SK-N-SH treated with all-trans-retinoic acid at 6 μM for 48 hours (cell line): ENCODE results near the gene ATP8A2.

Experiments used
- ARNTL ChIP-seq: fragments of 450-650 bp; formaldehyde crosslinking; IDR thresholded peaks from 2 replicates; pipeline ENCODE4 v1.5.0; 2020; ENCODE audit warnings: low read depth, mild to moderate bottlenecking, moderate library complexity, borderline replicate concordance
- OSR1 ChIP-seq: fragments of 250-450 bp; sonication (Bioruptor Pico); IDR thresholded peaks from 2 replicates; pipeline ENCODE4 v1.8.0; 2022; ENCODE audit warnings: moderate library complexity, mild to moderate bottlenecking, inconsistent platforms
- POU6F1 ChIP-seq: fragments of 250-450 bp; sonication (Bioruptor Pico); IDR thresholded peaks from 2 replicates; pipeline ENCODE4 v1.8.0; 2021; ENCODE audit warnings: low read depth, mild to moderate bottlenecking, moderate library complexity, borderline replicate concordance
- SNAI2 ChIP-seq: fragments of 250-450 bp; sonication (Bioruptor Pico); IDR thresholded peaks from 2 replicates; pipeline ENCODE4 v1.5.0; 2020; ENCODE audit warnings: mild to moderate bottlenecking, moderate library complexity
- TCF4 ChIP-seq: fragments of 250-450 bp; sonication (Bioruptor Pico); IDR thresholded peaks from 2 replicates; pipeline ENCODE4 v1.8.0; 2021; ENCODE audit warnings: mild to moderate bottlenecking, moderate library complexity, borderline replicate concordance
- TOX ChIP-seq: fragments of 250-450 bp; sonication (Bioruptor Pico); IDR thresholded peaks from 2 replicates; pipeline ENCODE4 v1.8.0; 2021; ENCODE audit warnings: mild to moderate bottlenecking, moderate library complexity, borderline replicate concordance
- TSHZ2 ChIP-seq: fragments of 250-450 bp; sonication (Bioruptor Pico); IDR thresholded peaks from 2 replicates; pipeline ENCODE4 v1.5.0; 2020; ENCODE audit warnings: mild to moderate bottlenecking, moderate library complexity
- ZC3H10 ChIP-seq: fragments of 250-450 bp; sonication (Bioruptor Pico); IDR thresholded peaks from 2 replicates; pipeline ENCODE4 v1.5.1; 2021; ENCODE audit warnings: mild to moderate bottlenecking, moderate library complexity
- ZFP30 ChIP-seq: fragments of 450-650 bp; formaldehyde crosslinking; IDR thresholded peaks from 2 replicates; pipeline ENCODE4 v1.5.0; 2022; ENCODE audit warnings: mild to moderate bottlenecking, moderate library complexity
- ZNF565 ChIP-seq: fragments of 450-650 bp; formaldehyde crosslinking; conservative IDR thresholded peaks from 2 replicates; pipeline ENCODE4 v1.5.0; 2020; ENCODE audit warnings: low read depth, mild to moderate bottlenecking, moderate library complexity
- ZNF70 ChIP-seq: fragments of 450-650 bp; formaldehyde crosslinking; IDR thresholded peaks from 2 replicates; pipeline ENCODE4 v1.5.0; 2020; ENCODE audit warnings: mild to moderate bottlenecking, moderate library complexity
- TF ChIP-seq, protein P1 (sequence below): fragments of 250-450 bp; sonication (Bioruptor Pico); IDR thresholded peaks from 2 replicates; pipeline ENCODE4 v1.8.0; 2020; ENCODE audit warnings: mild to moderate bottlenecking, moderate library complexity, borderline replicate concordance
- TF ChIP-seq, protein P2 (sequence below): fragments of 250-450 bp; sonication (Bioruptor Pico); IDR thresholded peaks from 2 replicates; pipeline ENCODE4 v1.5.1; 2020; ENCODE audit warnings: low read depth, mild to moderate bottlenecking, moderate library complexity

GRCh38 chr13:25518441-25518840, 146.7 kb downstream of the ATP8A2 start:
- TF ChIP-seq OSR1 = no peak
- no peak for TF ChIP-seq ZNF565 (CRISPR knock-in tag)
- TF ChIP-seq ARNTL (CRISPR knock-in tag) = no peak
- TF ChIP-seq, protein P1, sequence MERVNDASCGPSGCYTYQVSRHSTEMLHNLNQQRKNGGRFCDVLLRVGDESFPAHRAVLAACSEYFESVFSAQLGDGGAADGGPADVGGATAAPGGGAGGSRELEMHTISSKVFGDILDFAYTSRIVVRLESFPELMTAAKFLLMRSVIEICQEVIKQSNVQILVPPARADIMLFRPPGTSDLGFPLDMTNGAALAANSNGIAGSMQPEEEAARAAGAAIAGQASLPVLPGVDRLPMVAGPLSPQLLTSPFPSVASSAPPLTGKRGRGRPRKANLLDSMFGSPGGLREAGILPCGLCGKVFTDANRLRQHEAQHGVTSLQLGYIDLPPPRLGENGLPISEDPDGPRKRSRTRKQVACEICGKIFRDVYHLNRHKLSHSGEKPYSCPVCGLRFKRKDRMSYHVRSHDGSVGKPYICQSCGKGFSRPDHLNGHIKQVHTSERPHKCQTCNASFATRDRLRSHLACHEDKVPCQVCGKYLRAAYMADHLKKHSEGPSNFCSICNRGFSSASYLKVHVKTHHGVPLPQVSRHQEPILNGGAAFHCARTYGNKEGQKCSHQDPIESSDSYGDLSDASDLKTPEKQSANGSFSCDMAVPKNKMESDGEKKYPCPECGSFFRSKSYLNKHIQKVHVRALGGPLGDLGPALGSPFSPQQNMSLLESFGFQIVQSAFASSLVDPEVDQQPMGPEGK = no peak
- TF ChIP-seq TSHZ2 (CRISPR knock-in tag) = no peak
- no peak for TF ChIP-seq TOX (CRISPR knock-in tag)
- no peak for TF ChIP-seq ZFP30 (CRISPR knock-in tag)
- TF ChIP-seq, protein P2, sequence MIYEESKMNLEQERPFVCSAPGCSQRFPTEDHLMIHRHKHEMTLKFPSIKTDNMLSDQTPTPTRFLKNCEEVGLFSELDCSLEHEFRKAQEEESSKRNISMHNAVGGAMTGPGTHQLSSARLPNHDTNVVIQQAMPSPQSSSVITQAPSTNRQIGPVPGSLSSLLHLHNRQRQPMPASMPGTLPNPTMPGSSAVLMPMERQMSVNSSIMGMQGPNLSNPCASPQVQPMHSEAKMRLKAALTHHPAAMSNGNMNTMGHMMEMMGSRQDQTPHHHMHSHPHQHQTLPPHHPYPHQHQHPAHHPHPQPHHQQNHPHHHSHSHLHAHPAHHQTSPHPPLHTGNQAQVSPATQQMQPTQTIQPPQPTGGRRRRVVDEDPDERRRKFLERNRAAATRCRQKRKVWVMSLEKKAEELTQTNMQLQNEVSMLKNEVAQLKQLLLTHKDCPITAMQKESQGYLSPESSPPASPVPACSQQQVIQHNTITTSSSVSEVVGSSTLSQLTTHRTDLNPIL (CRISPR knock-in tag) = no peak
- TF ChIP-seq TCF4 = no peak
- TF ChIP-seq ZNF70 (CRISPR knock-in tag) = no peak
- no peak for TF ChIP-seq SNAI2 (CRISPR knock-in tag)
- no peak for TF ChIP-seq ZC3H10 (CRISPR knock-in tag)
- no peak for TF ChIP-seq POU6F1 (CRISPR knock-in tag)
